SK-N-SH treated with all-trans-retinoic acid at 6 μM for 48 hours (cell line): Measurements from ENCODE around the gene WNT10A.

Source experiments
- ARNTL ChIP-seq: fragments of 450-650 bp; formaldehyde crosslinking; IDR thresholded peaks from 2 replicates; pipeline ENCODE4 v1.5.0; 2020; ENCODE audit warnings: low read depth, mild to moderate bottlenecking, moderate library complexity, borderline replicate concordance
- ESRRG ChIP-seq: fragments of 250-450 bp; sonication (Bioruptor Pico); IDR thresholded peaks from 2 replicates; pipeline ENCODE4 v1.6.1; 2021; ENCODE audit warnings: mild to moderate bottlenecking
- ZFP3 ChIP-seq: fragments of 250-450 bp; sonication (Bioruptor Pico); IDR thresholded peaks from 2 replicates; pipeline ENCODE4 v1.5.0; 2020; ENCODE audit warnings: mild to moderate bottlenecking, moderate library complexity
- ZNF70 ChIP-seq: fragments of 450-650 bp; formaldehyde crosslinking; IDR thresholded peaks from 2 replicates; pipeline ENCODE4 v1.5.0; 2020; ENCODE audit warnings: mild to moderate bottlenecking, moderate library complexity
- TF ChIP-seq, protein P1 (sequence below): fragments of 250-450 bp; sonication (Bioruptor Pico); IDR thresholded peaks from 2 replicates; pipeline ENCODE4 v1.8.0; 2020; ENCODE audit warnings: mild to moderate bottlenecking, moderate library complexity, borderline replicate concordance
- TF ChIP-seq, protein P2 (sequence below): fragments of 250-450 bp; sonication (Bioruptor Pico); IDR thresholded peaks from 2 replicates; pipeline ENCODE4 v1.8.0; 2021; ENCODE audit warnings: low read depth, mild to moderate bottlenecking, moderate library complexity, borderline replicate concordance

DNA sequence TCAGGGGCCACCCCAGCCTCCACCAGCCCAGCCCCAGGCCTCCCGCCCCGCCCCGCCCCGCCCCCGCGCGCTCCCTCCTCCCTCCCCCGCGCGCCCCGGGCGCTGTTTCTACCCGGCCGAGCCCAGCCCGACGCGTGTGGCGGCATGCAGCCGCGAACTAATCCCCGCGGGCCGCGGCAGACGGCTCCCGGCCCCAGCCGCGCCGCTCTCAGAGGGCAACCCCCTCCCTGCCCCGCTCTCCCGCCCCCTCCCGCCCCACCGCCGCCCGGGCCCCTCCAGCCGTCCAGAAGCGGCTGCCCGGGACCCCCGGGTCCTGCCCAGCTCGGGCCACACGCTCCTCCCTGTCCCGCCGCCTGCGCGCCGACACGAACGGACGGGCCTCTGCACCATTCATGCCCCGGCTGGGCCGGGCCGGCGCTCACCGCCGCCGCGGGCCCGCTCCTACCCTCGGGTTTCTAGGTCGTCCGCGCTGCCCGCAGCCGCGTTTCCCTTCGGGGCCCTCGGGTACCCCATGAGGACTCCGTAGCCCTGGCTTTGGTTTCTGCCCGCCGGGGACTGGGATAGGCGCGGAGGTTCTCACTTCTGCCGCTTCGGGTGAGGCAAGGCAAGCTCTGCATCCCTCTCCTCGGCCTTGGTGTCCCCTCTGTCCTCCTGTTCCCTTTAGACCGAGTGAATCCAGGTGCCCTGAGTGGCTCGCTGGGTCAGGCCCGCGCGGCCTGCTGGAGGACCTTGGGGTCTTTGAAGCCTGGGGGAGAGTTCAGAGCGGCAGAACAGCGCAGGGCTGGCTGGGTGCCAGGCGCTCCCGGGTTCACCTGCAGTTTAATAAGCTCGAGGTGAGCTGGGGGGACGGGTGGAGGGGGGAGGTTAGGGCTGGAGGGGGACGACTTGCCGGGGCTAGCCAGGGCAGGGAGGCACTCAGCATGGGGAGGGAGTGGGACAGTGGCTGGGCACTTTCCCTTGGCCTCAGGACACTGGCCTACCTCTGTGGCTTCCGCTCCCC, 3.1 kb downstream of the WNT10A start:
- no peak for TF ChIP-seq ZNF70 (CRISPR knock-in tag)
- no peak for TF ChIP-seq ESRRG
- TF ChIP-seq ARNTL, result no peak
- TF ChIP-seq, protein P1, sequence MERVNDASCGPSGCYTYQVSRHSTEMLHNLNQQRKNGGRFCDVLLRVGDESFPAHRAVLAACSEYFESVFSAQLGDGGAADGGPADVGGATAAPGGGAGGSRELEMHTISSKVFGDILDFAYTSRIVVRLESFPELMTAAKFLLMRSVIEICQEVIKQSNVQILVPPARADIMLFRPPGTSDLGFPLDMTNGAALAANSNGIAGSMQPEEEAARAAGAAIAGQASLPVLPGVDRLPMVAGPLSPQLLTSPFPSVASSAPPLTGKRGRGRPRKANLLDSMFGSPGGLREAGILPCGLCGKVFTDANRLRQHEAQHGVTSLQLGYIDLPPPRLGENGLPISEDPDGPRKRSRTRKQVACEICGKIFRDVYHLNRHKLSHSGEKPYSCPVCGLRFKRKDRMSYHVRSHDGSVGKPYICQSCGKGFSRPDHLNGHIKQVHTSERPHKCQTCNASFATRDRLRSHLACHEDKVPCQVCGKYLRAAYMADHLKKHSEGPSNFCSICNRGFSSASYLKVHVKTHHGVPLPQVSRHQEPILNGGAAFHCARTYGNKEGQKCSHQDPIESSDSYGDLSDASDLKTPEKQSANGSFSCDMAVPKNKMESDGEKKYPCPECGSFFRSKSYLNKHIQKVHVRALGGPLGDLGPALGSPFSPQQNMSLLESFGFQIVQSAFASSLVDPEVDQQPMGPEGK (CRISPR knock-in tag), result no peak
- no peak for TF ChIP-seq ZFP3 (CRISPR knock-in tag)
- TF ChIP-seq, protein P2, sequence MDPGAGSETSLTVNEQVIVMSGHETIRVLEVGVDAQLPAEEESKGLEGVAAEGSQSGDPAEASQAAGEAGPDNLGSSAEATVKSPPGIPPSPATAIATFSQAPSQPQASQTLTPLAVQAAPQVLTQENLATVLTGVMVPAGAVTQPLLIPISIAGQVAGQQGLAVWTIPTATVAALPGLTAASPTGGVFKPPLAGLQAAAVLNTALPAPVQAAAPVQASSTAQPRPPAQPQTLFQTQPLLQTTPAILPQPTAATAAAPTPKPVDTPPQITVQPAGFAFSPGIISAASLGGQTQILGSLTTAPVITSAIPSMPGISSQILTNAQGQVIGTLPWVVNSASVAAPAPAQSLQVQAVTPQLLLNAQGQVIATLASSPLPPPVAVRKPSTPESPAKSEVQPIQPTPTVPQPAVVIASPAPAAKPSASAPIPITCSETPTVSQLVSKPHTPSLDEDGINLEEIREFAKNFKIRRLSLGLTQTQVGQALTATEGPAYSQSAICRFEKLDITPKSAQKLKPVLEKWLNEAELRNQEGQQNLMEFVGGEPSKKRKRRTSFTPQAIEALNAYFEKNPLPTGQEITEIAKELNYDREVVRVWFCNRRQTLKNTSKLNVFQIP (CRISPR knock-in tag), result no peak
